Measurements from ENCODE around the gene JCHAIN.
A peak's percentile ranks its signal among the peaks of the same experiment; 100 is the strongest.

The JCHAIN gene

DNA sequence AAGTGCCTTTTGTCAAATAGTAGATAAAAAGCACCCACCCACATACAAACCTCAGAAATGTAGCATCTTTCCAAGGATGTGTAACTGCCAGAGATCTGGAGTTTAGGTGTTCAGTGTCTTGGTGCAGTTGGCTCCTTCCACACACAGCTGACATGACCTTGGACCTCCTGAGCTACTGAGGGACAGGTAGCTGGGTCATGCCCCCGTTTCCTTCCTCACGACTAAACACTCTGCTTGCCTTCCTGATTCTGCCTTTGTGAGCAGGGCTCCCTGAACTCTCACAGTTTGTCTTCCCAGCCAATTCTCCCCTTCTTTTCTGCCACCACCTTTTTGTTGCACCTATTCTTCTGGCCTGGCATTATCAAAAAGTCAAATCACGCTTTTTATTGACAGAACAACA, 45.3 kb upstream of the JCHAIN start:
- Histone ChIP-seq H3K9me3 (ENCODE audit: insufficient read depth, low read length) (no peaks in the 10 kb centered on the region), H3K9me2 (replicated peaks; ENCODE audit: insufficient read depth, low read length) (no peaks in the 10 kb centered on the region), H3F3A (ENCODE audit: insufficient read depth) (no peaks in the 10 kb centered on the region), H3K36me3 (ENCODE audit: low read length) (no peaks in the 10 kb centered on the region), H3K4me3 (ENCODE audit: insufficient read depth, low read length, poor library complexity, severe bottlenecking) (no peak overlapping the region), H2AFZ (ENCODE audit: low read depth, low read length, severe bottlenecking) (no peak overlapping the region), H3K4me2 (ENCODE audit: low read depth, low read length, poor library complexity, severe bottlenecking) (no peak overlapping the region), H3K9ac (ENCODE audit: low read length) (no peak overlapping the region), H4K20me1 (ENCODE audit: low read depth, low read length) (no peaks in the 10 kb centered on the region), H3K79me2 (ENCODE audit: insufficient read depth, low read length) (peaks cover 6% of the 10 kb centered on the region; the same call in 1 of the 2 replicates), H3K27ac (ENCODE audit: low read depth, low read length) (no peak overlapping the region), H3K27me3 (ENCODE audit: low read length) (no peaks in the 10 kb centered on the region)
- TF ChIP-seq, protein P1, sequence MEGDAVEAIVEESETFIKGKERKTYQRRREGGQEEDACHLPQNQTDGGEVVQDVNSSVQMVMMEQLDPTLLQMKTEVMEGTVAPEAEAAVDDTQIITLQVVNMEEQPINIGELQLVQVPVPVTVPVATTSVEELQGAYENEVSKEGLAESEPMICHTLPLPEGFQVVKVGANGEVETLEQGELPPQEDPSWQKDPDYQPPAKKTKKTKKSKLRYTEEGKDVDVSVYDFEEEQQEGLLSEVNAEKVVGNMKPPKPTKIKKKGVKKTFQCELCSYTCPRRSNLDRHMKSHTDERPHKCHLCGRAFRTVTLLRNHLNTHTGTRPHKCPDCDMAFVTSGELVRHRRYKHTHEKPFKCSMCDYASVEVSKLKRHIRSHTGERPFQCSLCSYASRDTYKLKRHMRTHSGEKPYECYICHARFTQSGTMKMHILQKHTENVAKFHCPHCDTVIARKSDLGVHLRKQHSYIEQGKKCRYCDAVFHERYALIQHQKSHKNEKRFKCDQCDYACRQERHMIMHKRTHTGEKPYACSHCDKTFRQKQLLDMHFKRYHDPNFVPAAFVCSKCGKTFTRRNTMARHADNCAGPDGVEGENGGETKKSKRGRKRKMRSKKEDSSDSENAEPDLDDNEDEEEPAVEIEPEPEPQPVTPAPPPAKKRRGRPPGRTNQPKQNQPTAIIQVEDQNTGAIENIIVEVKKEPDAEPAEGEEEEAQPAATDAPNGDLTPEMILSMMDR (IDR thresholded peaks at IDR 0.05; ENCODE audit: insufficient read depth, low read length, poor library complexity, severe bottlenecking), result no peak

- H3K9me2 ChIP-seq (replicated peaks; ENCODE audit: insufficient read depth, low read length), result no peaks in the 10 kb centered on the region
- H3K9ac ChIP-seq (ENCODE audit: low read length), result no peak overlapping the region
- no peaks in the 10 kb centered on the region for H3K27me3 ChIP-seq (ENCODE audit: low read length)
- TF ChIP-seq, protein P1 (IDR thresholded peaks at IDR 0.05; ENCODE audit: insufficient read depth, low read length, poor library complexity, severe bottlenecking), result no peak
- no peak for TF ChIP-seq EZH2phosphoT487 (conservative IDR thresholded peaks at IDR 0.05; ENCODE audit: low read length)
- no peak overlapping the region for H3K27ac ChIP-seq (ENCODE audit: low read depth, low read length)
- H3K79me2 ChIP-seq (ENCODE audit: insufficient read depth, low read length), result peaks cover 4% of the 10 kb centered on the region; the same call in 1 of the 2 replicates
- no peaks in the 10 kb centered on the region for H3K9me3 ChIP-seq (ENCODE audit: insufficient read depth, low read length)
- no peaks in the 10 kb centered on the region for H3K36me3 ChIP-seq (ENCODE audit: low read length)
- H3F3A ChIP-seq (ENCODE audit: insufficient read depth), result no peaks in the 10 kb centered on the region
- no peak overlapping the region for H3K4me3 ChIP-seq (ENCODE audit: insufficient read depth, low read length, poor library complexity, severe bottlenecking)
- peak overlapping the region; percentile 20 for H3K4me2 ChIP-seq (ENCODE audit: low read depth, low read length, poor library complexity, severe bottlenecking)
- H2AFZ ChIP-seq (ENCODE audit: low read depth, low read length, severe bottlenecking), result no peak overlapping the region
- H4K20me1 ChIP-seq (ENCODE audit: low read depth, low read length), result no peaks in the 10 kb centered on the region
Observed at GRCh38 chr4:70709611-70710205, 43.4 kb upstream of the JCHAIN start.

DNA sequence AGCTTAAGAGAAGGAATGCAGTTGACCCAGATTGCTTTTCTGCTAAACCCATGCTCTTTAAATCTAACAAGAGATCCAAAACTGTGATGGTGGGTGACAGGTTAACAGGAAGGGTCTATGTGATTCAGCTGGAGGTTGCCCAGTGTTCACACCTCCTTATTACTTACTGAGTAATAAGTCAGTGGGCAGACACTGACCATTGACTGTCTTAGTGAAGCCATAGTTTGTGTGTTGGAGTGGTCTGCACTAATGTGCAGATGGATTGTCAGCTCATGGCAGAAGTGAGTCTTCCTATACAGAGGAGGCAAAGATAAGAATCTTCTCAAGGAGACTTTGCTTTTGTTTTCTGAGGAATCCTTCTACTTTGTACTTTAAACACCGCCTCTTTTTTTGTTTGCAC, 40.2 kb upstream of the JCHAIN start:
- TF ChIP-seq, protein P1 (IDR thresholded peaks at IDR 0.05; ENCODE audit: insufficient read depth, low read length, poor library complexity, severe bottlenecking), result no peak
- Histone ChIP-seq H3K9me2 (replicated peaks; ENCODE audit: insufficient read depth, low read length) (no peaks in the 10 kb centered on the region), H3F3A (ENCODE audit: insufficient read depth) (0 out of 2 replicates have a peak, but pooled peaks cover 13% of the 10 kb centered on the region), H2AFZ (ENCODE audit: low read depth, low read length, severe bottlenecking) (no peak overlapping the region), H3K9me3 (ENCODE audit: insufficient read depth, low read length) (no peaks in the 10 kb centered on the region), H3K9ac (ENCODE audit: low read length) (peak overlapping the region; percentile 69; the same call in 1 of the 2 replicates), H4K20me1 (ENCODE audit: low read depth, low read length) (no peaks in the 10 kb centered on the region), H3K27me3 (ENCODE audit: low read length) (no peaks in the 10 kb centered on the region), H3K27ac (ENCODE audit: low read depth, low read length) (no peak overlapping the region), H3K4me2 (ENCODE audit: low read depth, low read length, poor library complexity, severe bottlenecking) (peak overlapping the region; percentile 94), H3K79me2 (ENCODE audit: insufficient read depth, low read length) (no peaks in the 10 kb centered on the region), H3K4me3 (ENCODE audit: insufficient read depth, low read length, poor library complexity, severe bottlenecking) (peak overlapping the region; percentile 63), H3K36me3 (ENCODE audit: low read length) (no peaks in the 10 kb centered on the region)

All from SU-DHL-6 (cell line).